B cell (primary cell): Measurements from ENCODE around the gene ZNF277.

Experiments
- CTCF ChIP-seq: fragments of 200-600 bp; IDR thresholded peaks from one replicate; pipeline ENCODE4 v1.8.0; 2022; ENCODE audit warnings: antibody characterized with exemption, mild to moderate bottlenecking
- EZH2 ChIP-seq: IDR thresholded peaks from 2 replicates; pipeline ENCODE4 v1.6.1; 2012; ENCODE audit warnings: borderline replicate concordance, low read depth, mild to moderate bottlenecking, moderate library complexity, low read length; ENCODE audit not compliant: insufficient read depth, poor library complexity, severe bottlenecking

DNA sequence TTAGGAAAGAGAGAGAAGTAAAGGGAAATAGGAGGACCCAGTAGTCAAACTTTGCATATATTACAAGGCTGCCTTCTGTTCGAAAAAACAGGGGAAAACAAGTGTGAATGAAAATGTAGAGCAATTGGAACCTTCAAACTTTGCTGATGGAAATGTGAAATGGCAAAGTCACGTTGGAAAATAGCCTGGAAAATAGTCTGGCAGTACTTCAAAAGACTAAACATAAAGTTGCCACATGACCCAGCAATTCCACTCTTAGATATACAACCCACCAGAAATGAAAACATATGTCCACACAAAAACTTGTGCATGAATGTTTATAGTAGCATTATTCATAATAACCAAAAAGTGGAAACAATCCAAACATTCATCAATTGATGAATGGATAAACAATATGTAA is 165.2 kb downstream of the ZNF277 start:
- TF ChIP-seq CTCF (no peak), EZH2 (no peak)
